HCT116 (cell line): Measurements from ENCODE around the gene DOCK3. TPM values are rescaled to one million over a fixed set of nuclear protein-coding genes. Genes with fewer than 3 reads are reported as not detected.
A peak's percentile ranks its signal among the peaks of the same experiment; 100 is the strongest.

Source experiments
- ATAC-seq: fragments of 200-7000 bp; cut with Tn5 transposase; 2 replicates; pipeline ENCODE4 v1.9.1; 2020; ENCODE audit warnings: mild to moderate bottlenecking, moderate library complexity
- BruUV-seq: library from RNA; stranded (reverse); fragments of 400-500 nt; replicated peaks from 2 replicates; lab custom pipeline; 2021; lab: Mats Ljungman, UMichigan
- CTCF ChIA-PET: fragments of 300-600 bp; sonication (Branson Sonifier 250); formaldehyde crosslinking; loops from one replicate; lab custom pipeline; 2021; ENCODE audit warnings: antibody characterized with exemption; lab: Charles Lee
- POLR2A ChIA-PET: fragments of 300-600, 350-600 bp; sonication (Branson Sonifier 250); formaldehyde crosslinking; loops from one replicate; lab custom pipeline; 2021; ENCODE audit warnings: antibody characterized with exemption; lab: Charles Lee
- RAD21 ChIA-PET, 2 experiments: fragments of 300-600 bp; sonication (Branson Sonifier 250); formaldehyde crosslinking; loops; one replicate each; lab custom pipeline; 2023; ENCODE audit warnings: low total read pairs in 2 of 2; ENCODE audit not compliant: uncharacterized antibody in 2 of 2, unreplicated experiment in 2 of 2, low non-redundant PET in 1 of 2; lab: Charles Lee
- DNase-seq: peaks from one replicate; pipeline ENCODE4 v3.0.0-alpha.2; 2010; ENCODE audit warnings: low read depth, low spot score
- H2AFZ ChIP-seq: fragments of 200-600 bp; shearing (Covaris generic), sonication (generic); 2 replicates; pipeline ENCODE4 v1.6.1; 2017; ENCODE audit warnings: low read depth, mixed run types, mixed read lengths, antibody characterized with exemption, low read length; ENCODE audit not compliant: poor library complexity, severe bottlenecking
- H3K27ac ChIP-seq: 2 replicates; pipeline ENCODE4 v1.5.1; 2012; ENCODE audit warnings: low read depth, low read length
- H3K27me3 ChIP-seq: fragments of 200-600 bp; sonication (generic); 2 replicates; pipeline ENCODE4 v1.6.1; 2016; ENCODE audit warnings: mixed run types, low read length, mixed read lengths; ENCODE audit not compliant: insufficient read depth
- H3K36me3 ChIP-seq, 2 experiments: fragments of 200-500 bp in 1 of 2; fragments of 200-600 bp in 1 of 2; sonication (Bioruptor generic) in 1 of 2; sonication (generic) in 1 of 2; 2 replicates each; pipeline versions ENCODE4 v1.5.1 to v1.6.1; 2014 to 2016; ENCODE audit warnings: low read length in 2 of 2, inconsistent platforms in 1 of 2, mixed read lengths in 1 of 2, mixed run types in 1 of 2; ENCODE audit not compliant: insufficient read depth in 2 of 2, control insufficient read depth in 1 of 2
- H3K4me1 ChIP-seq, 2 experiments: fragments of 200-600 bp in 1 of 2; sonication (generic) in 1 of 2; 2 replicates each; pipeline versions ENCODE4 v1.5.1 to v1.6.1; 2012 to 2017; ENCODE audit warnings: low read length in 2 of 2, inconsistent platforms in 1 of 2, mild to moderate bottlenecking in 1 of 2, mixed read lengths in 1 of 2, mixed run types in 1 of 2, moderate library complexity in 1 of 2; ENCODE audit not compliant: insufficient read depth in 2 of 2, control insufficient read depth in 1 of 2
- H3K4me2 ChIP-seq: fragments of 200-600 bp; sonication (generic); 2 replicates; pipeline ENCODE4 v1.6.1; 2017; ENCODE audit warnings: mixed run types, low read length, mixed read lengths
- H3K4me3 ChIP-seq, 2 experiments: fragments of 200-600 bp in 1 of 2; sonication (generic) in 1 of 2; replicated peaks in 1 of 2; 2 replicates each; pipeline ENCODE4 v1.5.1; 2011 to 2016; ENCODE audit warnings: low read length in 2 of 2, control low read depth in 1 of 2, low read depth in 1 of 2, mild to moderate bottlenecking in 1 of 2, mixed read lengths in 1 of 2, mixed run types in 1 of 2
- H3K79me2 ChIP-seq: fragments of 200-600 bp; sonication (generic); 2 replicates; pipeline ENCODE4 v1.6.1; 2017; ENCODE audit warnings: mild to moderate bottlenecking, mixed run types, low read length, moderate library complexity, mixed read lengths; ENCODE audit not compliant: insufficient read depth
- H3K9ac ChIP-seq: fragments of 200-600 bp; sonication (generic); 2 replicates; pipeline ENCODE4 v1.6.1; 2016; ENCODE audit warnings: low read length, mixed read lengths
- H3K9me2 ChIP-seq: fragments of 200-600 bp; sonication (generic), shearing (Covaris generic); 2 replicates; pipeline ENCODE4 v1.6.1; 2017; ENCODE audit warnings: mixed run types, mild to moderate bottlenecking, moderate library complexity; ENCODE audit not compliant: insufficient read depth
- H3K9me3 ChIP-seq, 2 experiments: fragments of 200-500 bp in 1 of 2; fragments of 200-600 bp in 1 of 2; sonication (Bioruptor generic) in 1 of 2; sonication (generic) in 1 of 2; 2 replicates each; pipeline ENCODE4 v1.6.1; 2014 to 2017; ENCODE audit warnings: low read length in 2 of 2, mixed read lengths in 2 of 2, inconsistent platforms in 1 of 2, low read depth in 1 of 2, mild to moderate bottlenecking in 1 of 2, mixed run types in 1 of 2, moderate library complexity in 1 of 2; ENCODE audit not compliant: control insufficient read depth in 1 of 2, insufficient read depth in 1 of 2
- H4K20me1 ChIP-seq: fragments of 200-600 bp; sonication (generic), shearing (Covaris generic); 2 replicates; pipeline ENCODE4 v1.6.1; 2017; ENCODE audit warnings: mixed run types, mild to moderate bottlenecking, moderate library complexity; ENCODE audit not compliant: insufficient read depth
- CBX3 ChIP-seq: IDR thresholded peaks from 2 replicates; pipeline ENCODE4 v1.6.1; 2012; ENCODE audit warnings: low read depth
- ELF1 ChIP-seq: IDR thresholded peaks from 2 replicates; pipeline ENCODE4 v1.6.1; 2012; ENCODE audit warnings: low read depth, borderline replicate concordance
- EZH2phosphoT487 ChIP-seq: fragments of 200-600 bp; IDR thresholded peaks from 2 replicates; pipeline ENCODE4 v1.6.1; 2018; ENCODE audit warnings: antibody characterized with exemption, borderline replicate concordance
- JUND ChIP-seq: IDR thresholded peaks from 2 replicates; pipeline ENCODE4 v1.6.1; 2012
- MAX ChIP-seq: IDR thresholded peaks from 2 replicates; pipeline ENCODE4 v1.6.1; 2012
- RAD21 ChIP-seq: IDR thresholded peaks from 2 replicates; pipeline ENCODE4 v1.6.1; 2012; ENCODE audit warnings: low read depth, mild to moderate bottlenecking
- SRF ChIP-seq: IDR thresholded peaks from 2 replicates; pipeline ENCODE4 v1.6.1; 2012; ENCODE audit warnings: low read depth
- YY1 ChIP-seq: IDR thresholded peaks from 2 replicates; pipeline ENCODE4 v1.6.1; 2011; ENCODE audit warnings: low read length, low read depth, moderate library complexity, mild to moderate bottlenecking; ENCODE audit not compliant: insufficient replicate concordance; ENCODE audit errors: extremely low read depth
- ZNF274 ChIP-seq: fragments of 200-500 bp; sonication (Bioruptor generic); IDR thresholded peaks from 2 replicates; pipeline ENCODE4 v1.6.1; 2014; ENCODE audit warnings: mild to moderate bottlenecking, low read depth, low read length, inconsistent platforms
- intact Hi-C: fragments of 100-400 bp; cut with micrococcal nuclease; formaldehyde crosslinking; loops from 2 replicates; pipeline ENCODE4 v1.10.0; 2022
- total RNA-seq: library from RNA; stranded (reverse); gene quantifications from one replicate; pipeline ENCODE4 v1.2.1, GENCODE V29; 2021; ENCODE audit not compliant: unreplicated experiment

The DOCK3 gene
- total RNA-seq, 1 experiment from 2014 or later: 4.2 TPM

- TF ChIP-seq ZNF274 (no peak), YY1 (peak; percentile 47)
Observed at GRCh38 chr3:50652709-50653108, 22.0 kb upstream of the DOCK3 start (continued).

GRCh38 chr3:50653937-50654595 is 20.7 kb upstream of the DOCK3 start:
- BruUV-seq: no TSS peak
- peaks cover 5 to 28% of the 10 kb centered on the region in 2 experiments for H3K4me1 ChIP-seq
- H3K9me3 ChIP-seq: no peaks in the 10 kb centered on the region
- H3K9ac ChIP-seq: no peak overlapping the region
- intact Hi-C loops: no loop called here
- no peak for DNase-seq
- ChIA-PET RAD21 (interaction anchor here (1.2 to 1.9 kb wide), 5 partner anchors 9 to 38 kb away, joined by 3 to 40 read pairs (median 4); partner anchors contain the start of gene MAPKAPK3 (in 2 of the 2)), POLR2A (interaction anchor here (1.0 to 1.8 kb wide), 3 partner anchors 27 to 42 kb away, joined by 5 to 7 read pairs (median 5); partner anchors contain the start of genes CISH and MAPKAPK3), CTCF (interaction anchor here (1.1 to 4.9 kb wide), 7 partner anchors 9 to 718 kb away, joined by 3 to 83 read pairs (median 5); partner anchors contain the start of genes CISH and MAPKAPK3)
- H3K27me3 ChIP-seq: no peaks in the 10 kb centered on the region
- peak overlapping the region; percentile 53; the same call in 1 of the 2 replicates for H3K4me2 ChIP-seq
- no peak overlapping the region for H3K27ac ChIP-seq
- no peak for ATAC-seq
- H3K9me2 ChIP-seq: no peaks in the 10 kb centered on the region
- no peak overlapping the region for H2AFZ ChIP-seq
- H3K79me2 ChIP-seq: no peaks in the 10 kb centered on the region
- no peaks in the 10 kb centered on the region for H4K20me1 ChIP-seq
- H3K36me3 ChIP-seq: no peaks in the 10 kb centered on the region; a peak in 1 of 4 replicates
- TF ChIP-seq SRF (no peak), CBX3 (no peak), EZH2phosphoT487 (no peak), JUND (no peak), ELF1 (no peak), YY1 (no peak), RAD21 (no peak), MAX (no peak)
- H3K4me3 ChIP-seq: no peak overlapping the region
